ENCODE measurements around the gene VWA8.
"Not testable (repeated sequence)": the region's sequence is repeated elsewhere in the genome, so short reads cannot be mapped to it uniquely, and the experiment has no call there.

DNA sequence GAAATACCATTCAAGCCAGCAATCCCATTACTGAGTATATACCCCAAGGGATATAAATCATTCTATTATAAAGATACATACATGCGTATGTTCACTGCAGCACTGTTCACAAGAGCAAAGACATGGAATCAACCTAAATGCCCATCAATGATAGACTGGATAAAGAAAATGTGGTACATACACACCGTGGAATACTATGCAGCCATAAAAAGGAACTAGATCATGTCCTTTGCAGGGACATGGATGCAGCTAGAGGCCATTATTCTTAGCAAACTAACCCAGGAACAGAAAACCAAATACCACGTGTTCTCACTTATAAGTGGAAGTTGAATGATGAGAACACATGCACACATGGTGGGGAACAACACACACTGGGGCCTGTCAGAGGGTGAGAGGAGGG is 126.2 kb downstream of the VWA8 start:
- TF ChIP-seq POLR2A, POLR2AphosphoS5, EP300 (IDR thresholded peaks at IDR 0.05): not testable (repeated sequence)
- TF ChIP-seq, protein P1, sequence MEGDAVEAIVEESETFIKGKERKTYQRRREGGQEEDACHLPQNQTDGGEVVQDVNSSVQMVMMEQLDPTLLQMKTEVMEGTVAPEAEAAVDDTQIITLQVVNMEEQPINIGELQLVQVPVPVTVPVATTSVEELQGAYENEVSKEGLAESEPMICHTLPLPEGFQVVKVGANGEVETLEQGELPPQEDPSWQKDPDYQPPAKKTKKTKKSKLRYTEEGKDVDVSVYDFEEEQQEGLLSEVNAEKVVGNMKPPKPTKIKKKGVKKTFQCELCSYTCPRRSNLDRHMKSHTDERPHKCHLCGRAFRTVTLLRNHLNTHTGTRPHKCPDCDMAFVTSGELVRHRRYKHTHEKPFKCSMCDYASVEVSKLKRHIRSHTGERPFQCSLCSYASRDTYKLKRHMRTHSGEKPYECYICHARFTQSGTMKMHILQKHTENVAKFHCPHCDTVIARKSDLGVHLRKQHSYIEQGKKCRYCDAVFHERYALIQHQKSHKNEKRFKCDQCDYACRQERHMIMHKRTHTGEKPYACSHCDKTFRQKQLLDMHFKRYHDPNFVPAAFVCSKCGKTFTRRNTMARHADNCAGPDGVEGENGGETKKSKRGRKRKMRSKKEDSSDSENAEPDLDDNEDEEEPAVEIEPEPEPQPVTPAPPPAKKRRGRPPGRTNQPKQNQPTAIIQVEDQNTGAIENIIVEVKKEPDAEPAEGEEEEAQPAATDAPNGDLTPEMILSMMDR (IDR thresholded peaks at IDR 0.05) = not testable (repeated sequence)
